Measurements from ENCODE around the gene DEPDC5.

DNA sequence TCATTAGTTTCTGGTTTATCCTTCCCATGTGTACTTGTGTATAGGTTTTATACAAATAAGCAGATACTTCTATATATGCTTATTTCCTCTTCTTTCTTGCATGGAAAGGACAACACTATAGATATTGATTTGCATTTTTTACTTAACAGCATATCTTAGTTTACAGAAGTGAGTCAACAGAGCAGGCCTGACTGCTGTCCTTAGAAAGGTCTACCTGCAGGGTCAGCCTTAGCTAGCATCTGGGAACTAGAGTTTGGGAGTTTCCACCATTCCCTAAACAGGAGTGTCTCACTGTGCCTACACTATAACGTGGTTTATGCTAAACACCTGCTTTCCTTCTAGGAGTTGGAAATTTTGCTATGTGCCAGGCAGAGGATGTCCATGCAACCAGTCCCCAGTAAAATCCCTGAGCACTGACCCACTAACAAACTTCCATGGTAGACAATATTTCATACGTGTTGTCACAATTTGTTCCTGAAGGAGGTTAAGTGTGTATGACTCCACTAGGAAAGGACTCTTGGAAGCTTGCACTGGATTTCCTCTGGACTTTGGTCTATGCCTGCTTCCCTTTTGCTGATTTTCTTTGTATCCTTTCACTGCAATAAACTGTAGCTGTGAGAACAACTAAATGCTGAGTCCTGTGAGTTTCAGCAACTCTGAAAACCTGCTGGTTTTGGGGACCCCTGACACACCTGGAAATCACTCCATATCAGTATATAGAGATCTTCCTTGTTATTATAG, 21.6 kb upstream of the DEPDC5 start:
- no peak for TF ChIP-seq EZH2phosphoT487 (IDR thresholded peaks at IDR 0.05; ENCODE audit: borderline replicate concordance, low read depth, low read length)
- TF ChIP-seq, protein P1, sequence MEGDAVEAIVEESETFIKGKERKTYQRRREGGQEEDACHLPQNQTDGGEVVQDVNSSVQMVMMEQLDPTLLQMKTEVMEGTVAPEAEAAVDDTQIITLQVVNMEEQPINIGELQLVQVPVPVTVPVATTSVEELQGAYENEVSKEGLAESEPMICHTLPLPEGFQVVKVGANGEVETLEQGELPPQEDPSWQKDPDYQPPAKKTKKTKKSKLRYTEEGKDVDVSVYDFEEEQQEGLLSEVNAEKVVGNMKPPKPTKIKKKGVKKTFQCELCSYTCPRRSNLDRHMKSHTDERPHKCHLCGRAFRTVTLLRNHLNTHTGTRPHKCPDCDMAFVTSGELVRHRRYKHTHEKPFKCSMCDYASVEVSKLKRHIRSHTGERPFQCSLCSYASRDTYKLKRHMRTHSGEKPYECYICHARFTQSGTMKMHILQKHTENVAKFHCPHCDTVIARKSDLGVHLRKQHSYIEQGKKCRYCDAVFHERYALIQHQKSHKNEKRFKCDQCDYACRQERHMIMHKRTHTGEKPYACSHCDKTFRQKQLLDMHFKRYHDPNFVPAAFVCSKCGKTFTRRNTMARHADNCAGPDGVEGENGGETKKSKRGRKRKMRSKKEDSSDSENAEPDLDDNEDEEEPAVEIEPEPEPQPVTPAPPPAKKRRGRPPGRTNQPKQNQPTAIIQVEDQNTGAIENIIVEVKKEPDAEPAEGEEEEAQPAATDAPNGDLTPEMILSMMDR (conservative IDR thresholded peaks at IDR 0.05; ENCODE audit: low read length): no peak
